Progenitor cell of endocrine pancreas (in vitro differentiated cells): ENCODE results near the gene USP40. TPM values are rescaled to one million over a fixed set of nuclear protein-coding genes. Genes with fewer than 3 reads are reported as not detected.

Source experiments
- DNase-seq: peaks from one replicate; pipeline ENCODE4 v3.0.0; 2021; ENCODE audit warnings: low spot score; ENCODE audit not compliant: unreplicated experiment
- H3K27ac Mint-ChIP-seq: 2 replicates; pipeline ENCODE4 v1.8.0; 2021; ENCODE audit warnings: mild to moderate bottlenecking, moderate library complexity, mixed read lengths
- H3K27me3 Mint-ChIP-seq: 2 replicates; pipeline ENCODE4 v1.8.0; 2021; ENCODE audit warnings: mixed read lengths
- H3K36me3 Mint-ChIP-seq: 2 replicates; pipeline ENCODE4 v1.8.0; 2022; ENCODE audit warnings: mixed read lengths; ENCODE audit not compliant: insufficient read depth
- H3K4me1 Mint-ChIP-seq: 2 replicates; pipeline ENCODE4 v1.8.0; 2021; ENCODE audit warnings: low read depth, mixed read lengths
- H3K4me3 Mint-ChIP-seq: 2 replicates; pipeline ENCODE4 v1.8.0; 2021; ENCODE audit warnings: low read depth, mild to moderate bottlenecking, moderate library complexity, mixed read lengths
- H3K9me3 Mint-ChIP-seq: 2 replicates; pipeline ENCODE4 v1.8.0; 2021; ENCODE audit warnings: low read depth, mixed read lengths
- total RNA-seq: library from RNA; stranded (reverse); gene quantifications from 2 replicates; pipeline ENCODE4 v1.2.1, GENCODE V29; 2021
- TF ChIP-seq, protein P1 (sequence below): fragments of 200-600 bp; sonication (generic); IDR thresholded peaks from one replicate; pipeline ENCODE4 v1.5.0; 2021; ENCODE audit warnings: antibody characterized with exemption, mild to moderate bottlenecking; ENCODE audit not compliant: unreplicated experiment

The USP40 gene
- total RNA-seq, 1 donor from 2014 or later: 36.9 TPM

GRCh38 chr2:233449921-233450863 is 116.4 kb downstream of the USP40 start:
- no peaks in the 10 kb centered on the region for H3K27me3 Mint-ChIP-seq
- TF ChIP-seq, protein P1, sequence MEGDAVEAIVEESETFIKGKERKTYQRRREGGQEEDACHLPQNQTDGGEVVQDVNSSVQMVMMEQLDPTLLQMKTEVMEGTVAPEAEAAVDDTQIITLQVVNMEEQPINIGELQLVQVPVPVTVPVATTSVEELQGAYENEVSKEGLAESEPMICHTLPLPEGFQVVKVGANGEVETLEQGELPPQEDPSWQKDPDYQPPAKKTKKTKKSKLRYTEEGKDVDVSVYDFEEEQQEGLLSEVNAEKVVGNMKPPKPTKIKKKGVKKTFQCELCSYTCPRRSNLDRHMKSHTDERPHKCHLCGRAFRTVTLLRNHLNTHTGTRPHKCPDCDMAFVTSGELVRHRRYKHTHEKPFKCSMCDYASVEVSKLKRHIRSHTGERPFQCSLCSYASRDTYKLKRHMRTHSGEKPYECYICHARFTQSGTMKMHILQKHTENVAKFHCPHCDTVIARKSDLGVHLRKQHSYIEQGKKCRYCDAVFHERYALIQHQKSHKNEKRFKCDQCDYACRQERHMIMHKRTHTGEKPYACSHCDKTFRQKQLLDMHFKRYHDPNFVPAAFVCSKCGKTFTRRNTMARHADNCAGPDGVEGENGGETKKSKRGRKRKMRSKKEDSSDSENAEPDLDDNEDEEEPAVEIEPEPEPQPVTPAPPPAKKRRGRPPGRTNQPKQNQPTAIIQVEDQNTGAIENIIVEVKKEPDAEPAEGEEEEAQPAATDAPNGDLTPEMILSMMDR: no peak
- no peaks in the 10 kb centered on the region for H3K4me1 Mint-ChIP-seq
- H3K27ac Mint-ChIP-seq: no peak overlapping the region
- no peaks in the 10 kb centered on the region for H3K9me3 Mint-ChIP-seq
- no peak overlapping the region for H3K4me3 Mint-ChIP-seq
- no peak for DNase-seq
- peaks cover 12% of the 10 kb centered on the region for H3K36me3 Mint-ChIP-seq

GRCh38 chr2:233449081-233449901 is 117.3 kb downstream of the USP40 start:
- peak; percentile 24 for DNase-seq
- TF ChIP-seq, protein P1: peak; percentile 70
- no peak overlapping the region for H3K27ac Mint-ChIP-seq
- H3K9me3 Mint-ChIP-seq: no peaks in the 10 kb centered on the region
- peaks cover 12% of the 10 kb centered on the region for H3K36me3 Mint-ChIP-seq
- H3K27me3 Mint-ChIP-seq: no peaks in the 10 kb centered on the region
- no peaks in the 10 kb centered on the region for H3K4me1 Mint-ChIP-seq
- no peak overlapping the region for H3K4me3 Mint-ChIP-seq

GRCh38 chr2:233448575-233448974 is 118.0 kb downstream of the USP40 start:
- Mint-ChIP-seq H3K9me3 (no peaks in the 10 kb centered on the region), H3K4me3 (no peak overlapping the region)

GRCh38 chr2:233448220-233448559 is 118.4 kb downstream of the USP40 start:
- no peak for DNase-seq
- TF ChIP-seq, protein P1: no peak
- no peak overlapping the region for H3K4me3 Mint-ChIP-seq
- H3K36me3 Mint-ChIP-seq: peaks cover 11% of the 10 kb centered on the region
- no peaks in the 10 kb centered on the region for H3K27me3 Mint-ChIP-seq
- H3K9me3 Mint-ChIP-seq: no peaks in the 10 kb centered on the region
- no peak overlapping the region for H3K27ac Mint-ChIP-seq
- H3K4me1 Mint-ChIP-seq: no peaks in the 10 kb centered on the region

More at GRCh38 chr2:233448575-233448974, 118.0 kb downstream of the USP40 start:
- no peaks in the 10 kb centered on the region for H3K4me1 Mint-ChIP-seq
- no peak overlapping the region for H3K27ac Mint-ChIP-seq
- DNase-seq: no peak
- TF ChIP-seq, protein P1: no peak
- no peaks in the 10 kb centered on the region for H3K27me3 Mint-ChIP-seq
- peaks cover 12% of the 10 kb centered on the region for H3K36me3 Mint-ChIP-seq

DNA sequence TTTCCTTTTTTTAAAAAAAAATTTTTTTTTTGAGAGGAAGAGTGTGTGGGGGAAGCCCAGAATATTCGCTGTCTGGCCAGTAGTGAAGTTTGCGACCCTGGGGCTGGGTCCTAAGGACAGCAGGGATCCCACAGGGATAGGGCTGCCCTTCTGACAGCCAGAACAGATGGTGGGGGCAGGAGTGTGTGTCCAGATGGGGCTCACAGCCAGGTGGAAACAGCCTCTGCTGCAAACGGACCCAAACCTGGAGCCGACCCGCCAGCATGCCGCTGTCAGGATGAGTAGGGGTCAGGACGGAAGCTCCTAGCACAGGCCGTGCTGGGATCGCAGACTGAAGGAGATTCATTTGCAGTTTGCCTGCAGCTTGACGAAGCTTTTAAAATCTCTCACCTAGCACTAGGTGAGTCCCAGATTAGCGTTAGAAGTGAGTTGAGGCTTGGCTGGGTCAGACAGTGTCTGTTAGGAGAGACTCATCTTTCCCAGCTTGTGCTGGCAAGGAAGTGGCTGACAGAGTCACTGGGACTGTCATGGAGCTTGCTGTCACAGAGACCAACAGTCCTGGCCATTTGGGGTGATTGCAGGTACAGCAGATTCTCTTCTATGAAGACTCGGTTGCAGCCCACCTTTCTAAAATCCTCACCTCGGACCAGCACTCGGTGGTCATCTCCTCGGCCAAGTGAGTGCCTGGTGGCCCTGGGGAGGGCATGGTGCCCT is 118.9 kb downstream of the USP40 start:
- Mint-ChIP-seq H3K4me1 (no peaks in the 10 kb centered on the region), H3K27me3 (no peaks in the 10 kb centered on the region), H3K36me3 (peaks cover 11% of the 10 kb centered on the region), H3K27ac (no peak overlapping the region), H3K9me3 (no peaks in the 10 kb centered on the region), H3K4me3 (no peak overlapping the region)
- TF ChIP-seq, protein P1: no peak
- DNase-seq: no peak
